HG03457 (cell line): ENCODE data around the gene EDAR.

Experiments used
- ATAC-seq: cut with Tn5 transposase; IDR thresholded peaks from one replicate; pipeline ENCODE4 v1.9.1; 2021; ENCODE audit warnings: moderate number of reproducible peaks; ENCODE audit not compliant: unreplicated experiment

EDAR gene

GRCh38 chr2:108911807-108912628 lies 77.0 kb downstream of the EDAR start:
- ATAC-seq = no peak

GRCh38 chr2:108911401-108911800 lies 77.6 kb downstream of the EDAR start:
- no peak for ATAC-seq

- ATAC-seq = no peak
Measured at GRCh38 chr2:108910541-108911396, 78.3 kb downstream of the EDAR start.

- no peak for ATAC-seq
Measured at GRCh38 chr2:108910011-108910431, 79.0 kb downstream of the EDAR start.

- ATAC-seq = no peak
Measured at GRCh38 chr2:108909275-108909823, 79.7 kb downstream of the EDAR start.

- ATAC-seq = no peak
Measured at GRCh38 chr2:108908713-108909070, 80.3 kb downstream of the EDAR start.

- ATAC-seq = no peak
Measured at GRCh38 chr2:108907822-108908712, 81.0 kb downstream of the EDAR start.

- ATAC-seq = no peak
Measured at GRCh38 chr2:108906403-108907077, 82.5 kb downstream of the EDAR start.

GRCh38 chr2:108905906-108906305 lies 83.1 kb downstream of the EDAR start:
- no peak for ATAC-seq

GRCh38 chr2:108905176-108905575 lies 83.8 kb downstream of the EDAR start:
- no peak for ATAC-seq

- ATAC-seq = no peak
Measured at GRCh38 chr2:108904680-108905079, 84.3 kb downstream of the EDAR start.

- no peak for ATAC-seq
Measured at GRCh38 chr2:108898315-108899082, 90.5 kb downstream of the EDAR start.

- no peak for ATAC-seq
Measured at GRCh38 chr2:108896741-108897140, 92.3 kb downstream of the EDAR start.

- no peak for ATAC-seq
Measured at GRCh38 chr2:108895188-108895587, 93.8 kb downstream of the EDAR start.

GRCh38 chr2:108894766-108895165 lies 94.3 kb downstream of the EDAR start:
- no peak for ATAC-seq

- ATAC-seq = no peak
Measured at GRCh38 chr2:108893277-108893676, 95.7 kb downstream of the EDAR start.

GRCh38 chr2:108889907-108890306 lies 99.1 kb downstream of the EDAR start:
- no peak for ATAC-seq

GRCh38 chr2:108884619-108885018 lies 104.4 kb downstream of the EDAR start:
- no peak for ATAC-seq

- no peak for ATAC-seq
Measured at GRCh38 chr2:108878276-108878675, 110.7 kb downstream of the EDAR start.
